Measurements from ENCODE around the gene ACVR1.
A peak's percentile ranks its signal among the peaks of the same experiment; 100 is the strongest.
"Not testable (repeated sequence)": the region's sequence is repeated elsewhere in the genome, so short reads cannot be mapped to it uniquely, and the experiment has no call there.

ACVR1 gene

GRCh38 chr2:157756447-157756846, 119.7 kb downstream of the ACVR1 start:
- not testable (repeated sequence) for DNase-seq (ENCODE audit: low read depth)

GRCh38 chr2:157751462-157752058, 124.6 kb downstream of the ACVR1 start:
- peak; percentile 11 for DNase-seq (ENCODE audit: low read depth)

GRCh38 chr2:157749684-157750083, 126.4 kb downstream of the ACVR1 start:
- DNase-seq (ENCODE audit: low read depth), result no peak

- DNase-seq (ENCODE audit: low read depth), result no peak
Measured at GRCh38 chr2:157748371-157749142, 127.6 kb downstream of the ACVR1 start.

GRCh38 chr2:157747695-157748370, 128.3 kb downstream of the ACVR1 start:
- no peak for DNase-seq (ENCODE audit: low read depth)

- DNase-seq (ENCODE audit: low read depth), result no peak
Measured at GRCh38 chr2:157747280-157747679, 128.8 kb downstream of the ACVR1 start.

- DNase-seq (ENCODE audit: low read depth), result no peak
Measured at GRCh38 chr2:157746234-157746950, 129.7 kb downstream of the ACVR1 start.

GRCh38 chr2:157744571-157745076, 131.5 kb downstream of the ACVR1 start:
- DNase-seq (ENCODE audit: low read depth), result no peak

GRCh38 chr2:157743051-157743450, 133.1 kb downstream of the ACVR1 start:
- no peak for DNase-seq (ENCODE audit: low read depth)

GRCh38 chr2:157741819-157742484, 134.2 kb downstream of the ACVR1 start:
- no peak for DNase-seq (ENCODE audit: low read depth)

- no peak for DNase-seq (ENCODE audit: low read depth)
Measured at GRCh38 chr2:157737656-157738055, 138.5 kb downstream of the ACVR1 start.

- no peak for DNase-seq (ENCODE audit: low read depth)
Measured at GRCh38 chr2:157735532-157735931, 140.6 kb downstream of the ACVR1 start.

- DNase-seq (ENCODE audit: low read depth), result no peak
Measured at GRCh38 chr2:157733263-157733662, 142.9 kb downstream of the ACVR1 start.

GRCh38 chr2:157732596-157732995, 143.5 kb downstream of the ACVR1 start:
- no peak for DNase-seq (ENCODE audit: low read depth)

- no peak for DNase-seq (ENCODE audit: low read depth)
Measured at GRCh38 chr2:157727693-157728092, 148.4 kb downstream of the ACVR1 start.

- no peak for DNase-seq (ENCODE audit: low read depth)
Measured at GRCh38 chr2:157726946-157727345, 149.2 kb downstream of the ACVR1 start.

- no peak for DNase-seq (ENCODE audit: low read depth)
Measured at GRCh38 chr2:157725846-157726245, 150.3 kb downstream of the ACVR1 start.

GRCh38 chr2:157722580-157723234, 153.4 kb downstream of the ACVR1 start:
- DNase-seq (ENCODE audit: low read depth), result no peak

- DNase-seq (ENCODE audit: low read depth), result no peak
Measured at GRCh38 chr2:157720504-157720903, 155.6 kb downstream of the ACVR1 start.

- not testable (repeated sequence) for DNase-seq (ENCODE audit: low read depth)
Measured at GRCh38 chr2:157704653-157705052, 171.5 kb downstream of the ACVR1 start.

GRCh38 chr2:157704148-157704547, 172.0 kb downstream of the ACVR1 start:
- not testable (repeated sequence) for DNase-seq (ENCODE audit: low read depth)

Data from activated T-helper 9 cell treated with anti-CD3 and anti-CD28 coated beads, Interleukin-2, amount 50 U/mL, for 16 hours (primary cell).